Prostate gland (tissue), 2 donors: ENCODE data around the gene ABTB2. TPM values are rescaled to one million over a fixed set of nuclear protein-coding genes. Genes with fewer than 3 reads are reported as not detected.

Source experiments
- DNase-seq: peaks from one replicate; pipeline ENCODE4 v3.0.0-alpha.2; 2019; ENCODE audit warnings: low spot score
- H3K27ac ChIP-seq, 2 donors: fragments of 200-600 bp; sonication (generic); 2 replicates each; pipeline ENCODE4 v1.5.1; 2017 to 2019
- H3K27me3 ChIP-seq: fragments of 200-600 bp; sonication (generic); replicated peaks from 2 replicates; pipeline ENCODE4 v1.5.1; 2019; ENCODE audit not compliant: insufficient read depth
- H3K36me3 ChIP-seq, 2 donors: fragments of 200-600 bp; sonication (generic); 1 replicate in 1 of 2; 2 replicates in 1 of 2; pipeline versions ENCODE4 v1.5.1 to v1.8.1; 2017 to 2019
- H3K4me1 ChIP-seq: fragments of 200-600 bp; sonication (generic); replicated peaks from 2 replicates; pipeline ENCODE4 v1.5.1; 2019
- H3K4me3 ChIP-seq, 2 donors: fragments of 200-600 bp; sonication (generic); 2 replicates each; pipeline ENCODE4 v1.5.1; 2017 to 2019
- H3K9me3 ChIP-seq: fragments of 200-600 bp; sonication (generic); 2 replicates; pipeline ENCODE4 v1.5.1; 2017
- POLR2A ChIP-seq: fragments of 450-650 bp; IDR thresholded peaks from one replicate; pipeline ENCODE4 v1.6.1; 2016; ENCODE audit warnings: antibody characterized with exemption, mild to moderate bottlenecking
- POLR2AphosphoS5 ChIP-seq: sonication (generic); formaldehyde crosslinking; IDR thresholded peaks from one replicate; pipeline ENCODE4 v1.6.1; 2017; ENCODE audit warnings: antibody characterized with exemption
- WGBS: methylation state at CpG from one replicate; pipeline ENCODE4 v1.1.5; 2018; 5-methylcytosine and 5-hydroxymethylcytosine counted together
- intact Hi-C: fragments of 100-400 bp; cut with DNase I; formaldehyde crosslinking; loops from one replicate; pipeline ENCODE4 v1.14.2; 2022
- total RNA-seq, 2 donors: library from RNA; depleted of rRNA; stranded (reverse); fragments of >200 nt; gene quantifications; one replicate each; pipeline ENCODE4 v1.1.0, GENCODE V29; 2016
- TF ChIP-seq, protein P1 (sequence below), 4 experiments: fragments of 200-600 bp in 2 of 4; fragments of 450-650 bp in 2 of 4; sonication (generic) in 2 of 4; IDR thresholded peaks; 1 replicate in 3 of 4; 2 replicates in 1 of 4; pipeline ENCODE4 v1.5.1; 2016 to 2019; ENCODE audit warnings: antibody characterized with exemption in 4 of 4, mild to moderate bottlenecking in 2 of 4, moderate library complexity in 2 of 4

ABTB2 gene
- total RNA-seq, 2 donors from 2014 or later, result 3.0 to 13.7 TPM

DNA sequence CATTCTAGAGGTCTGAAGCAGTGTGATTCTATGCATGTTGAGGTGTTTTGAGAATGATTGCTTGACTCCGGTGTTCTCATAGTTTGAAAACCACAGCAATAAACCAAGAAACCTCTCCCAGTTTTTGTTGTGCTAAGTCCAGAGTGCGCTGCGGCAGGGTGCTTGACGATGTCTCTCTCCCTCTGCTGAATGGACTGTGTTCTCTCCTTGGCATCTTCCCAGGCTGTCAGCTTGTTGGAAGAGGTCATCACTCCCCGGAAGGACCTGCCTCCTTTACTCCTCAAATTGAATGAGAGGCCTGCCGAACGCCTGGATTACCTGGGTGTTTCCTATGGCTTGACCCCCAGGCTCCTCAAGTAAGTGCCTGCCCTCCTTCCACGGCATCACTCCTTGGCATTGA is 221.4 kb downstream of the ABTB2 start:
- peaks cover 22 to 37% of the 10 kb centered on the region in 2 donors for H3K36me3 ChIP-seq

DNA sequence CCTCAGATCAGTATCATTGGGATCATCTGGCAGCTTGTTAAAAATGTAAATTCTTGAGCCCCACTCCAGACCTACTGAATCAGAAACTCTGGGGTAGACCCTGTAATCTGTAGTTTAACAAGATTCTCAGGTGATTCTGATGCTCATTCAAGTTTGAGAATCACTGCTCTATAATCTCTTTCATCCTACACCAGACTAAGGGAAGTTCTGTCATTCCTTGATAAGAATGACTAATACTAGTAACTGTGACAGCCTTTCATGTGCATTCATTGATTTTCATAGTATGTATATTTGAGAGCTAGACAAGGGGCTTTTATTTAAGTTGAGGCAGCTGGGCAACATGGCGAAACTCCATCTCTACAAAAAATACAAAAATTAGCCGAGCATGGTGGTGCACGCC is 222.4 kb downstream of the ABTB2 start:
- Histone ChIP-seq H3K4me1 (no peaks in the 10 kb centered on the region), H3K27me3 (no peaks in the 10 kb centered on the region), H3K4me3 (no peak overlapping the region), H3K36me3 (peaks cover 17 to 35% of the 10 kb centered on the region in 2 donors), H3K9me3 (no peaks in the 10 kb centered on the region), H3K27ac (no peak overlapping the region)
- DNase-seq, result no peak
- TF ChIP-seq, protein P1, sequence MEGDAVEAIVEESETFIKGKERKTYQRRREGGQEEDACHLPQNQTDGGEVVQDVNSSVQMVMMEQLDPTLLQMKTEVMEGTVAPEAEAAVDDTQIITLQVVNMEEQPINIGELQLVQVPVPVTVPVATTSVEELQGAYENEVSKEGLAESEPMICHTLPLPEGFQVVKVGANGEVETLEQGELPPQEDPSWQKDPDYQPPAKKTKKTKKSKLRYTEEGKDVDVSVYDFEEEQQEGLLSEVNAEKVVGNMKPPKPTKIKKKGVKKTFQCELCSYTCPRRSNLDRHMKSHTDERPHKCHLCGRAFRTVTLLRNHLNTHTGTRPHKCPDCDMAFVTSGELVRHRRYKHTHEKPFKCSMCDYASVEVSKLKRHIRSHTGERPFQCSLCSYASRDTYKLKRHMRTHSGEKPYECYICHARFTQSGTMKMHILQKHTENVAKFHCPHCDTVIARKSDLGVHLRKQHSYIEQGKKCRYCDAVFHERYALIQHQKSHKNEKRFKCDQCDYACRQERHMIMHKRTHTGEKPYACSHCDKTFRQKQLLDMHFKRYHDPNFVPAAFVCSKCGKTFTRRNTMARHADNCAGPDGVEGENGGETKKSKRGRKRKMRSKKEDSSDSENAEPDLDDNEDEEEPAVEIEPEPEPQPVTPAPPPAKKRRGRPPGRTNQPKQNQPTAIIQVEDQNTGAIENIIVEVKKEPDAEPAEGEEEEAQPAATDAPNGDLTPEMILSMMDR (IDR thresholded peaks at IDR 0.05), result no peak
- TF ChIP-seq POLR2AphosphoS5 (no peak), POLR2A (no peak)
- WGBS, result 93% methylated on average over 3 of the region's 3 CpGs
- intact Hi-C loops, result no loop called here

More for the DNA sequence above, 221.4 kb downstream of the ABTB2 start:
- Histone ChIP-seq H3K4me3 (no peak overlapping the region), H3K27me3 (no peaks in the 10 kb centered on the region), H3K4me1 (no peaks in the 10 kb centered on the region), H3K27ac (no peak overlapping the region), H3K9me3 (no peaks in the 10 kb centered on the region)
- WGBS, result 90% methylated on average over 8 of the region's 8 CpGs
- TF ChIP-seq POLR2AphosphoS5, result no peak
- no peak for TF ChIP-seq POLR2A
- TF ChIP-seq, protein P1 (IDR thresholded peaks at IDR 0.05), result no peak
- intact Hi-C loops, result no loop called here
- DNase-seq, result no peak

DNA sequence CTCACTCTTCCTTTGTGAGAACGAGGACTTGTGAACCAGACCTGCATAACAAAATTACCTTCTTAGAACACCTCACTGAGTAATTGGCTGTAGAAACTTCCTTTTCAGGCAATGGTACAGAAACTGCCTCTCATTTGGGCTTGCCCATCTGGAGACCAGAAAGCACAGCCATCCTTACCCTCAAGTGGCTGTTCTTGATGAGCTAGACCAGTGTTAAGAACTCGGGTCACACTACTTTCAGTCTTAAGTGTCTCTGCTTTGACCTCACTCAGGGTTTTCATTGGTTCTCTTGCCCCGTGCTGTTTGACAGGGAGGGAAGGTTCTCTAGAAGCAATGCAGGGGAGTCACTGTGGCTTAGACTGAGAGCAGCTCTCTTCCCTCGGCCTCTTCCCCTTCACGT is 223.0 kb downstream of the ABTB2 start:
- H3K4me1 ChIP-seq, result no peaks in the 10 kb centered on the region
- H3K9me3 ChIP-seq, result no peaks in the 10 kb centered on the region
- no peaks in the 10 kb centered on the region for H3K27me3 ChIP-seq
- no peak for DNase-seq
- no peak overlapping the region for H3K27ac ChIP-seq
- TF ChIP-seq POLR2A, result no peak
- TF ChIP-seq, protein P1 (IDR thresholded peaks at IDR 0.05), result no peak
- TF ChIP-seq POLR2AphosphoS5, result no peak
- H3K36me3 ChIP-seq, result peaks cover 17 to 32% of the 10 kb centered on the region in 2 donors
- intact Hi-C loops, result no loop called here
- no peak overlapping the region for H3K4me3 ChIP-seq
- 94% methylated on average over 5 of the region's 5 CpGs for WGBS

DNA sequence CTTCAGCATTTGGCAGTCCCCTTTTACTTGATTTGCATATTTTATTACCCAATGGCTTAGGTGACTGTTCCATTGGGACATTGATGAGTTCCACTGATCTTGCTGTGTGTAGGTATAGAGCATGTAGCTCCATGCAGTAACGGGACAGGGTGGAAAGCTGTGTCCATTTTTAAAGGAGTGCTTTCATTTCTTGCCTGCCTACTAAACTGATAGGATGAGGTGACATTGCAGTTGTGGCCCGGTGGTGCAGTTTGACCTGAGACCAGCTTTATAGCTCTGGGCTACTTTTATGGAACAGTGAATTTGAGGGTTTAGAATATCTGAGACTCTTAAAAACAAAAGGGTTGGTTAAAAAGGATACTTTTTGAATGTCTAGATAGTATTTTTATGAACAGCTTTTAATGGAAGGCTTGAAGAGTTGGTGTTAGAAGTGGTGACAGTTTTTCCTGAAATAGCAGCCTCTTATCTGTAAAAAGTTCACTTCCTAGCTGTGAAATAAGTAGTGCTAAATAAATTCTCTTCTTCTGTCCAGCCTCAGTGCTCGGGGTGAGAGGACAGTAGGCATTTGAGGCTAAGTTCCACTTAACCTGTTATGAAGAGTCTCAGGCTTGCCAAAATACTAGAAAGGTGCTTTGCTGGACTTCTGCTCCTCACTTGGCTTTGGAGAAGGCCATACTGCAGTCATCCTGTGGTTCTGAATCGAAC is 225.4 kb downstream of the ABTB2 start:
- TF ChIP-seq, protein P1 (IDR thresholded peaks at IDR 0.05), result no peak
- TF ChIP-seq POLR2AphosphoS5, result no peak
- no peak overlapping the region for H3K4me3 ChIP-seq
- H3K9me3 ChIP-seq, result no peaks in the 10 kb centered on the region
- H3K4me1 ChIP-seq, result no peaks in the 10 kb centered on the region
- H3K27me3 ChIP-seq, result no peaks in the 10 kb centered on the region
- no peak overlapping the region for H3K27ac ChIP-seq
- intact Hi-C loops, result no loop called here
- peaks cover 12 to 20% of the 10 kb centered on the region in 2 donors for H3K36me3 ChIP-seq
- no peak for DNase-seq
- 78% methylated on average over 4 of the region's 4 CpGs for WGBS

DNA sequence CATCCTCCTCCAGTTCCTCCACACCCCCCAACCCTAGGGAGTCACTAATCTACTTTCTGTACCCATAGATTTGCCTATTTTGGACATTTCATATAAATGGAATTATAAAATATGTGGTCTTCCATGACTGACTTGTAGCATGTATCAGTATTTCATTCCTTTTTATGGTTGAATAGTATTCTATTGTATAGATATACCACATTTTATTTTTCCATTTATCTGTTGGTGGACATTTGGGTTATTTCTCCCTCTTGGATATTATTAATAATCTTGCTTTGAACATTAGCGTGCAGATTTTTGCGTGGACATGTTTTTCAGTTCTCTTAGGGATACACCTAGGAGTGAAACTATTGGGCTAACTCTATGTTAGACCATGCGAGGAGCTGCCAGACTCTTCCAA is 229.0 kb downstream of the ABTB2 start:
- intact Hi-C loops, result no loop called here
- H3K4me3 ChIP-seq, result no peak overlapping the region
- TF ChIP-seq POLR2A (no peak), POLR2AphosphoS5 (no peak)
- TF ChIP-seq, protein P1 (IDR thresholded peaks at IDR 0.05), result no peak
- no peak overlapping the region for H3K27ac ChIP-seq
- no peaks in the 10 kb centered on the region for H3K4me1 ChIP-seq
- no peak for DNase-seq
- WGBS, result 96% methylated on average over 3 of the region's 3 CpGs
- H3K36me3 ChIP-seq, result peaks cover 0 to 10% of the 10 kb centered on the region in 2 donors
- H3K9me3 ChIP-seq, result no peaks in the 10 kb centered on the region
- no peaks in the 10 kb centered on the region for H3K27me3 ChIP-seq
